T-helper 17 cell (primary cell): ENCODE data around the gene CEBPA. TPM values are rescaled to one million over a fixed set of nuclear protein-coding genes. Genes with fewer than 3 reads are reported as not detected.
A peak's percentile ranks its signal among the peaks of the same experiment; 100 is the strongest.
"Not testable (repeated sequence)": the region's sequence is repeated elsewhere in the genome, so short reads cannot be mapped to it uniquely, and the experiment has no call there.

Experiments used
- ATAC-seq: fragments of 150-1000 bp; cut with Tn5 transposase; 2 replicates; pipeline ENCODE4 v1.10.0; 2021; ENCODE audit warnings: mild to moderate bottlenecking, moderate library complexity
- DNase-seq, 3 donors: peaks; one replicate each; pipeline versions ENCODE4 v3.0.0 to v3.0.0-alpha.2; 2020 to 2021
- H3K9me3 ChIP-seq: one replicate; pipeline ENCODE4 v1.7.0; 2013; ENCODE audit warnings: low read length, mild to moderate bottlenecking; ENCODE audit not compliant: control insufficient read depth, poor library complexity, severe bottlenecking
- H3K27ac Mint-ChIP-seq: one replicate; pipeline ENCODE4 v1.8.0; 2022; ENCODE audit warnings: mild to moderate bottlenecking, moderate library complexity, mixed read lengths
- H3K27me3 Mint-ChIP-seq: one replicate; pipeline ENCODE4 v1.8.0; 2022; ENCODE audit warnings: mixed read lengths
- H3K36me3 Mint-ChIP-seq: one replicate; pipeline ENCODE4 v1.8.0; 2022; ENCODE audit warnings: low read depth, mixed read lengths
- H3K4me1 Mint-ChIP-seq: one replicate; pipeline ENCODE4 v1.8.0; 2022; ENCODE audit warnings: mild to moderate bottlenecking, mixed read lengths
- H3K4me3 Mint-ChIP-seq: one replicate; pipeline ENCODE4 v1.8.0; 2022; ENCODE audit warnings: mild to moderate bottlenecking, moderate library complexity, mixed read lengths
- total RNA-seq, 4 donors: library from RNA in 2 of 4; stranded (reverse) in 2 of 4; gene quantifications; one replicate each; pipeline ENCODE4 v1.2.3 and lab custom pipeline; 2022 to 2026

Gene CEBPA
- total RNA-seq, 2 donors from 2014 or later = 2.2 to 2.4 TPM

DNA sequence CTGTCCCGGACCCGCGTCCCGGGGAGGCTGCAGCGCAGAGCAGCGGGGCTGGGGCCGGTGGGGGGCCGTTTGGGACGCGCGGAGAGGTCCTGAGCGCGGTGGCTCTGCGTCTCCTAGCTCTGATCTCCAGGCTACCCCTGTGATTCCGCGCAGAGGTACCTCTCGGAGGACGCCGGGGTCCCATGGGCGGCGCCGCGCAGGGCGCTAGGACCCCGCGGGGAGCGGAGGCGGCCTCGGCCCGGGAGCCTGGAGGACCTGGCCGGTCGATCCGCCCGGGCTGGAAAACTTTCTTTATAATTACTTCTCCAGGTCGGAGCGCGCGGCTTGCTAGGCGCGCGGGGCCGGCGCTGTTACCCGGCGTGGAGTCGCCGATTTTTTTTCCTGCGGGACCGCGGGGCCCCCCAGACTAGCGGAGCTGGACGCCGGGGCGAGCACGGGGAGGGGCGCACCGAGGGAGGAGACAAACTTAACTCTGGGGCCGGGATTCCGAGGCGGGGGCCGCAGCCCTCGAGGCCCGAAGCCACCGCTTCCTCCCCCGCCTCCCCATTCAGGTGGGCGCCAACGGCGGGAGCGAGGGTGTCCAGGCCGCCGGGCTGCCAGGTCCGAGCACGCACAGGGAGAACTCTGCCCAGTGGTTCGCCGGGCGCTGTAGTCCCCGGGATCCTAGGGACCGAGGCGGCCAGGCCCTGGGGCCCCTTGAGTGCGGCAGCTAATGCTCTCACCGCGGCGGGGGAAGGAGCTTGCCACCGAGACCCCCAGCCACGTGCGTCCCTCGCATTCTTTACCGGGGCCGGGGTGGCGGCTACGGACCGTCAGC, 848 bp upstream of the CEBPA start:
- no peaks in the 10 kb centered on the region for H3K9me3 ChIP-seq
- Mint-ChIP-seq H3K4me1 (no peaks in the 10 kb centered on the region), H3K4me3 (peak overlapping the region; percentile 86), H3K27ac (no peak overlapping the region), H3K27me3 (peaks cover 25% of the 10 kb centered on the region), H3K36me3 (no peaks in the 10 kb centered on the region)
- ATAC-seq (peak; percentile 21), DNase-seq (no peak)

GRCh38 chr19:33301900-33302174, 497 bp downstream of the CEBPA start:
- no peak overlapping the region for H3K27ac Mint-ChIP-seq
- peaks cover 24% of the 10 kb centered on the region for H3K27me3 Mint-ChIP-seq
- H3K4me1 Mint-ChIP-seq = no peaks in the 10 kb centered on the region

GRCh38 chr19:33301144-33301899, 1.0 kb downstream of the CEBPA start:
- no peaks in the 10 kb centered on the region for H3K36me3 Mint-ChIP-seq
- DNase-seq = no peak
- H3K4me1 Mint-ChIP-seq = no peaks in the 10 kb centered on the region
- H3K27me3 Mint-ChIP-seq = peaks cover 24% of the 10 kb centered on the region
- H3K9me3 ChIP-seq = no peaks in the 10 kb centered on the region
- H3K4me3 Mint-ChIP-seq = peak overlapping the region; percentile 71
- no peak for ATAC-seq
- H3K27ac Mint-ChIP-seq = no peak overlapping the region

More at GRCh38 chr19:33301900-33302174, 497 bp downstream of the CEBPA start:
- ATAC-seq (no peak), DNase-seq (no peak)
- no peaks in the 10 kb centered on the region for H3K36me3 Mint-ChIP-seq
- no peak overlapping the region for H3K4me3 Mint-ChIP-seq
- no peaks in the 10 kb centered on the region for H3K9me3 ChIP-seq

DNA sequence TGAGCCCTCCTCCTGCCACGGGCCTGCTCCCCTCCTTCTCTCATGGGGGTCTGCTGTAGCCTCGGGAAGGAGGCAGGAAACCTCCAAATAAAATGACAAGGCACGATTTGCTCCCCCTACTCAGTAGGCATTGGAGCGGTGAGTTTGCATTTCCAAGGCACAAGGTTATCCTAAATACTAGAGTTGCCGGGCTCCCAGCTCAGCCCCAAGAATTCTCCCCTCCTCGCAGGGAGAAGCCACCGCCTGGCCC, 1.5 kb downstream of the CEBPA start:
- peak overlapping the region; percentile 71 for H3K4me3 Mint-ChIP-seq
- no peak overlapping the region for H3K27ac Mint-ChIP-seq
- no peaks in the 10 kb centered on the region for H3K4me1 Mint-ChIP-seq
- H3K27me3 Mint-ChIP-seq = peaks cover 24% of the 10 kb centered on the region
- no peaks in the 10 kb centered on the region for H3K9me3 ChIP-seq
- DNase-seq (no peak), ATAC-seq (no peak)
- H3K36me3 Mint-ChIP-seq = no peaks in the 10 kb centered on the region

DNA sequence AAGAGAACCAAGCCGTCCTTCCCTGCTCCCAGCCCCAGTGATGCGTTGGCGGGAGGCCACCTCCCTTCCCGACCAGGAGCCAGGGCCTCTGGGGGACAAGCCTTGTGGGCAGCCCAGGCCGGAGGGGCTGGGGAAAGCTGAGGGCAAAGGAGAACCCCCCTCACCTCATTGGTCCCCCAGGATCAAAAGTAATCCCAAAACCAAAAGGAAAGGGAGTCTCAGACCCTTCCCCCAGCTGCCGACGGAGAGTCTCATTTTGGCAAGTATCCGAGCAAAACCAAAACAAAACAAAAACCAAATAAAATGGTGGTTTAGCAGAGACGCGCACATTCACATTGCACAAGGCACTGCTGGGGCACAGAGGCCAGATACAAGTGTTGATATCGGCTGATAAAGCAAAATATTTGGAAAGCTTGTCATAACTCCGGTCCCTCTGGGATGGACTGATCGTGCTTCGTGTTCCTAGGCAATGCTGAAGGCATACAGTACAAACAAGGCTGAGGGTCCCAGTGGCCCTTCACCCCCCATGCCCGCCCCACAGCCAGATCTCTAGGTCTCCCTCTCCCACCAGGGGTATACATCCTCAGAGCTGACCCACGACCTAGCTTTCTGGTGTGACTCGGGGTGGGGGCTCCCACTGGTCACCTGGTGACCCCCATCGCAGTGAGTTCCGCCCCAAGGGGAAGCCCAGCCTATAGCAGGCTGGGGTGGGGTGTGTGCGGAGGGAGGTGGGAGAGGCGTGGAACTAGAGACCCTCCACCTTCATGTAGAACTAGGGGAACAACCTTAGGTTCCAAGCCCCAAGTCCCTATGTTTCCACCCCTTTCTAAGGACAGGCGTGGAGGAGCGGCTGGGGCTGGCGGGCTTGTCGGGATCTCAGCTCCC, 2.1 kb downstream of the CEBPA start:
- DNase-seq = no peak
- no peak for ATAC-seq
- Mint-ChIP-seq H3K27ac (no peak overlapping the region), H3K27me3 (peaks cover 24% of the 10 kb centered on the region), H3K4me3 (peak overlapping the region; percentile 71), H3K4me1 (peaks cover 2% of the 10 kb centered on the region), H3K36me3 (no peaks in the 10 kb centered on the region)
- H3K9me3 ChIP-seq = no peaks in the 10 kb centered on the region

DNA sequence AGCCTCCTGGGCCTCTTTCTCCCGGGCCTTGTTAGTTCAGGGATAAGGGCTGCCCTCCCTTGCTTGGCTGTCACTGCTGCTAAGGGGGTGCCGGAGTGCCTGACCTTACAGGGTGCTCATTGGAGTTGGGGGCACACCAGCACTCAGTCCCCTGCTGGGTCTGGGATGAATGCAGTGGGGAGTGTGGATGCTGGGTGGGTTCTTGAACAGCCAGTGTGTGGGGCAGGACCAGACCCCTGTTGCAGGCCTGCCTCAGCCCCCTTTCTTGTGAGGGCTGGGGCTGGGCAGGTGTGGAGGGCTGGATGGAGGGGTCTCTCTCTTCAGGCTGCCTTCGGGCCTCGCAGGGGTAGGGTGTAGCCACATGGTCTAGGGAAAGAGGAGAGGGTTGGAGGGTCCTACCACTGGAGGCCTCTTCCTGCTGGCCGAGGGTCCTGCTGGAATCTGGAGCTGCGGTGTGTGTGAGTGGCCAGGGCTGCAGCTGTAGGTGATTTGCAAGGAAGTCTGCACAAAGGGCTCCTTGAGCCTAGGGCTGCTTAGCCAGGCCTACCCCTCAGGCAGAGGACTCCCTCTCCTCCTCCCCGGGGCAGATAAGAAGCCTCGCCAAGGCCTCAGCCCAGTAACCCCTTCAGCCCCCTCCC, 3.2 kb downstream of the CEBPA start:
- Mint-ChIP-seq H3K27ac (no peak overlapping the region), H3K4me1 (peaks cover 2% of the 10 kb centered on the region), H3K4me3 (peak overlapping the region; percentile 21), H3K27me3 (peaks cover 16% of the 10 kb centered on the region), H3K36me3 (no peaks in the 10 kb centered on the region)
- no peak for ATAC-seq
- no peak for DNase-seq
- H3K9me3 ChIP-seq = no peaks in the 10 kb centered on the region

DNA sequence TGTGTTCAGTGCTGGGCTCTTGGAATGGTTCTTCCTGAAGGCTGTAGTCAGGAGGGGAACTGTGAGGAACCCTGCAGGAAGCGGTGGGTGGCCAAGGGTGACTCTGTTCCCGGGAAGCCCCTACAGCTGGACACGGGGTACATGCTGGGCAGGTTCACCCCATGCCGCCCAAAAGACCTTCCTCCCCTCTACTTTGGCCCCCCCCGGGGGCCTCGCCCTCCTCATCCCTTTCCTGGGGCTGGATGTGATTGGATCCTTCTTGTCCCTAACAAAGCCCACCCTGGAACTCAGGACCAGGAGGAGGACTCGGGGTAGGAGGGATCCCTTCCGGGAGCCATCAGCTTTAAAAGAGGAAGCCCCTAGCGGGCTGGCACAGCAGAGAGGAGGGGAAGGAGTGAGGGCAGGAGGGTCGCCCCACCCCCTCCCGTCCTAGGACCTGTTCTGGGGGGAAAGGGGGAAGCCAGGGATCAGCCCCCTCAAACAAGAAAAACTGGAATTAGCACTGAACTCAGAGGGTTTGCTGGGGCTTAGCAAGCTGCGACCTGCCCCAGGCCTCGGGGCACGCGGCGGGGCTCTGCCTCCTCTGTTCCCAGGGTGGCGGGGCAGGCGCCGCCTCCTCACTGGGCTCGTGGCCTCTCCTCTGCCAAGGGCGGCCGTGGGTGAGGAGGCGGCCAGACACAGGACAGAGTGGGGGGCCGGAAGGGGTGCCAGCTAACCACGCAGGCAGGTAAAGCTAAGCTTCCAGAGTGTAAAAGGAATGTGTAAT, 4.0 kb downstream of the CEBPA start:
- Mint-ChIP-seq H3K4me1 (peaks cover 2% of the 10 kb centered on the region), H3K27me3 (peaks cover 21% of the 10 kb centered on the region), H3K27ac (no peak overlapping the region), H3K4me3 (peak overlapping the region; percentile 12), H3K36me3 (no peaks in the 10 kb centered on the region)
- ATAC-seq (no peak), DNase-seq (no peak)
- no peaks in the 10 kb centered on the region for H3K9me3 ChIP-seq

DNA sequence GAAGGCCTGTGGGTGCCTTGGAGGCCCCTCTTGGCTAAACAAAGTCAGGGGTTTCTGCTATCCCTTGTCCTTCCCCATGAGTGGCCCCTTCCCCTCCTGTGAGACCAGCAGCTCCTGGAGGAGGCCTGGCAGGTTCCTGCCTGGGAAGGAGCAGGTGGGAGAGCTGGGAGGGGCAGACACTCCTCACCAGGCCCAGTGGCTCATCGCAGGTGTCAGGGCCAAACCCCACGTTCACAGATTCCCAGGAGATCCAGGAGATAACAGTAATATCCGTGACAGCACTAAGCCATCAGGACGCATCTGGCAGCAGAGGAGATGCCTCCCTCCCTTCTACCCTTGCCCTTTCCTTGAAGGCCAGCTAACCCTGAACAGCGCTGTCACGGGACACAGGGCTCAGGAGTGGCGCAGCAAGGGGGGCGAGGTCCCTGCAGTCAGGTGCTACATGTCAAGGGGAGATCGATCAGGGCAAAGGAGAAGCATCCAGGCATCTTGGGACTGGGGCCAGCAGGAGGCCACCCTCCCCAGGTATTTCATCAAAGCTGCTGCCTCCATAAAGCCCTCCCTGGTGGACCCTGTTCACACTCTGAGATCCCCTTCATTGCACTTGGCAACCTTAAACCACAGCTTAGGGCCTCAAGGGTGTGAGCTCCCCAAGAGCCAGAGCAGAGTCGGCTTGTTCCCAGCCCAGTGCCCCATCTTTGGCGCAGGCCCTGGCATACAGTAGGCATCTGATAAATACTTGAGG, 4.8 kb downstream of the CEBPA start:
- peaks cover 22% of the 10 kb centered on the region for H3K27me3 Mint-ChIP-seq
- ATAC-seq (no peak), DNase-seq (no peak)
- H3K9me3 ChIP-seq = no peaks in the 10 kb centered on the region
- no peak overlapping the region for H3K4me3 Mint-ChIP-seq
- peaks cover 2% of the 10 kb centered on the region for H3K4me1 Mint-ChIP-seq
- no peak overlapping the region for H3K27ac Mint-ChIP-seq
- no peaks in the 10 kb centered on the region for H3K36me3 Mint-ChIP-seq

GRCh38 chr19:33296488-33296971, 5.8 kb downstream of the CEBPA start:
- H3K27me3 Mint-ChIP-seq = peaks cover 22% of the 10 kb centered on the region
- H3K36me3 Mint-ChIP-seq = no peaks in the 10 kb centered on the region
- H3K9me3 ChIP-seq = no peaks in the 10 kb centered on the region
- H3K27ac Mint-ChIP-seq = peak overlapping the region; percentile 1
- DNase-seq (no peak), ATAC-seq (no peak)
- H3K4me1 Mint-ChIP-seq = peaks cover 2% of the 10 kb centered on the region
- H3K4me3 Mint-ChIP-seq = no peak overlapping the region

DNA sequence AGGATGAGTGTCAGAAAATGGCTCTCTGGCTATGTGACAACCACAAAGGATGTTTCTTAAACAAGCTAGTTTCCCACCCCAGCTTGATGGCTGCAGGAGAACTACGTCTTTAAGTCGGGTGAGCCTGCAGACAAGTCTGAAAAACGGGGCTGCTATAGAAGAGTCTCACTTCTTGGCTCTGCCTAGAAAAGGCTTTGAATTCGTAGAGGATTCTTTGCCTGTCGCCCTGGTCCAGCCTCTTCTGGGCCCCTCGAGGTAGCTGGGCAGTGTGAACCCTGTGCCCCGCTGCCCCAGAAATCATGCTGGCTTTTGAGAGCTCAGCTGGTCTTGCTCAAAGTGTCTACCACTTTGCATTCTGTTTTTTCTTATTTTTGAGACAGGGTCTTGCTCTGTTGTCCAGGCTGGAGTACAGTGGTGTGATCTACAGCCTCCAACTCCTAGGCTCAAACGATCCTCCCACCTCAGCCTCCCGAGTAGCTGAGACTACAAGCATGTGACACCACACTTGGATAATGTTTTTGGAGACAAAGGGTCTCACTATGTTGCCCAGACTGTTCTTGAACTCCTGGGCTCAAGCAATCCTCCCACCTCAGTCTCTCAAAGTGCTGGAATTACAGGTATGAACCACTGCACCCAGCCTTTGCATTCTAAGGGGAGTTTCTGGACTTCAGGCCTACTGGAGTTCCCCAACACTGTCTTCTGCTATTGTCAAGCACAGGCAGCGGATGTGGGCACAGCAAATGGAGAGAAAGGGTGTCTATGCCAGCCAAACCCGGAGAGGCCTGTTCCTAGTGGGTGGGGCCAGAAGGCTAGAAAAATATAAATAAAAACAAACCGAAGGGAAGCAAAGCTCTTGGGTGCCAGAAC, 6.5 kb downstream of the CEBPA start:
- Mint-ChIP-seq H3K4me1 (peaks cover 2% of the 10 kb centered on the region), H3K27me3 (peaks cover 22% of the 10 kb centered on the region), H3K4me3 (no peak overlapping the region), H3K27ac (no peak overlapping the region), H3K36me3 (no peaks in the 10 kb centered on the region)
- ATAC-seq (peak; percentile 80), DNase-seq (no peak)
- no peaks in the 10 kb centered on the region for H3K9me3 ChIP-seq

GRCh38 chr19:33295046-33295445, 7.3 kb downstream of the CEBPA start:
- not testable (repeated sequence) for H3K4me1 Mint-ChIP-seq, H3K4me3 Mint-ChIP-seq, H3K36me3 Mint-ChIP-seq, DNase-seq, ATAC-seq, H3K27ac Mint-ChIP-seq, H3K9me3 ChIP-seq
- H3K27me3 Mint-ChIP-seq = peaks cover 17% of the 10 kb centered on the region
